ENCODE results near the gene PCK2.
"Not testable (repeated sequence)": the region's sequence is repeated elsewhere in the genome, so short reads cannot be mapped to it uniquely, and the experiment has no call there.

PCK2 gene

DNA sequence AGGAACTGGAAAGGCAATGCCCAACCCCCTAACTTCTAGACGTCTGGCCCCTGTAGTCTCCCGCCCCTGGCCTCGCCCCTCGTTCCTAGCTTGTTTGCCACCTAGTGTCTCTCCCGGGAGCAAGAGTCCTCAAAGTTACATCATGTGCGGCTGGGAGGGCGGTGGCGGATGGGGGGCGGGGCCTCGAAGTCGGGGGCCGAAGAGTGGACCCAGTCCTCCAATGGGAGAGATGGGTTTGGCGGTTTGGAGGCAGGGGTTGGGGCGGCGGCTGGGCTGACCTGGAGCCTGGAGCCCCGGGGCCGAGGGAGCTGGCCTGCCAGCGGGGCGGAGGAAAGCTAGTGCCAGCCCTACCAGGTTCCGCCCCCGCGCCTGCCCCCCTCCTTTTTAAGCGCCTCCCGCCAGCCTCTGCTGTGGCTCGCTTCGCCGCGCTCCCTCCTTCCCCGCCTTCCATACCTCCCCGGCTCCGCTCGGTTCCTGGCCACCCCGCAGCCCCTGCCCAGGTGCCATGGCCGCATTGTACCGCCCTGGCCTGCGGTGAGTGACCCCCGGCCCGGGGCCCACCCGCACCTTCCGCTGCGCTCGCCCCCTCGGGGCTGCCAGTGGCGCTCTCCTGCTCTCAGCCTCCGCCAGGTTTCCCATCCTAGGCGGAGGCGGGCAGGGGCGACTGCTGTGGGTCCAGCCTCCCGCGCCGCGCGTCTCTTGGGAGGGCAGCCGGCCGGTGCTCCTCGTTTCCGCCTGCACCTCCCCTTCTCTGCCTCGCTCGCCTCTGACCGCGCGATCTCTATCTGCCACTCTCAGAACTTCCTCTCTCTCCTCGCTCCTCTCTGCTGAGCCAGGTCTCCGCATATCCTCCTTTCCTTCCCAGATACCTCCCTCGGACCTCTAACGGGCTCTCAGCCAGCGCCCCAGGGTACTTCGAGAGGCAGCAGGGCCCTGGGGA is at the start of gene PCK2:
PCK2 (plus strand) TSS at position 411 of the 940 bp plus-strand sequence; CDS start at position 506, 95 bp downstream.
- DNase-seq, result peak; percentile 73 to 74

DNA sequence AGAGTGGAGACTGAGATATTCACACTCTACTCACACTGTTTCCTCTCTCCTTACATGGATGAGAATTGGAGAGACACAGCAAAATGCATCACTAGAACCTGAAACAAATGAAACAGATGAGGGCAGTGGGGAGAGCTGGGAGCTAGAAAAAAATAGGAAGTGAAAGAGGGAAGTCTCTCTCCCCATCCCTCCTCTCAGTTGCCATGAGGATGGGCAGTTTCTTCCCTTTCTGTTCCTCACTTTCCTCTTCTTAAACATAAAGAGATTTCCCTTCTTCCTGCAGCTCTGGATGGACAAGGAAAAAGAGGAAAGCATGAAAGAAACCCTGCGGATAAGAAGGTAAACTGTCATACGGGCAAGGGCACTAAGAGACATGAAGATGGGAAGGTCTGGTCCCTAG is 45.1 kb upstream of the PCK2 start:
- not testable (repeated sequence) for DNase-seq

DNA sequence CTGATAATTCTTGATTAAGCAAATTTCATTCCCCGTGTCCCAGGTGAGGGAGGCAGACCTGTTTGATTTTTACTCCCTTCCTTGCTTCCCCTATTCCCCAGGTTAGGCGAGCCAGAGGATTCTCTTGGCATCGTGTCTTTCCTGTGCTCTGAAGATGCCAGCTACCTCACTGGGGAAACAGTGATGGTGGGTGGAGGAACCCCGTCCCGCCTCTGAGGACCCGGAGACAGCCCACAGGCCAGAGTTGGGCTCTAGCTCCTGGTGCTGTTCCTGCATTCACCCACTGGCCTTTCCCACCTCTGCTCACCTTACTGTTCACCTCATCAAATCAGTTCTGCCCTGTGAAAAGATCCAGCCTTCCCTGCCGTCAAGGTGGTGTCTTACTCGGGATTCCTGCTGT is 43.4 kb upstream of the PCK2 start:
- DNase-seq, result not testable (repeated sequence)

GRCh38 chr14:24051176-24051788 is 42.8 kb upstream of the PCK2 start:
- DNase-seq, result no peak

DNA sequence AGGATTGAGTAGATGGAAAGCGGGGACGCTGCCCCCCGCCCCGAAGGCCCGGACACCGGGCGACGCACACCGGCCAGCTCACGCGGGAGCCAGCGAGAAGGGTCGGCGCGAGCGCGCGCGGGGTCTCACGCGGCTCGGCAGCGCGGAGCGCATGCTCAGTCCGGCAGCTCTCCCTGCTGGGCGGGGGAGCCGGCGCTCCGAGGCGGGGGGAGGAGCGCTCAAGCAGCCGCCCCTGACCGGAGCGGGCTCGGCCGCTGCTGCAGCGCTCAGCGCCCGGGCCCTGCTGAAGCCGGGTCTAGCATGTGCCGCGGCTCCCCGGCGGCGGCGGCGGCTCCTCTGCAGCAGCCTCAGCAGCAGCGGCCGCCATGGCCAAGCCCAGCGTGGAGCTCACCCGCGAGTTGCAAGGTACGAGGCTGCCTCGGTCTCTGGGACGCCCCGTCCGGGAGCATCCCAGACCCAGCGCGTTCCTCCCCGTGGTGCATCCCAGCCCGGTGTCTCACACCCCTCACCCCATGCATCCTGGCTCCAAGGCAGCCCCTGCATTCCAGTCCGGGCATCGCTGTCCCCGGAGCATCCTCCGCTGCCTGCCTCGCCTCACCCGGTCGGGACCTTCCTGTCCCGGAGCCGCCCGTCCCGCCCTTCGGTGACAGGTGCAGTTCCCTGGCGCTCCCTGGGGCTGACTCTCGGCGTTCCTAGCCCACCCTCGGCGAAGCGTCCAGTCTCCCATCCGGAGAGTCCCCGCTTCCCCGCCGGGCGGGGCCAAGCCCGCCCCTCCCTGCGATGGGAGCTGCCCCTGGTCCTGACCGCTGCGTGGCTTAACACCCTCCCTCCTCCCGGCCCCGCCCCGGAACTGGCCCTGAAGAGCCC is 42.1 kb upstream of the PCK2 start, which contains the start of gene CARMIL3:
CARMIL3 (plus strand) TSS at position 221 of the 867 bp plus-strand sequence; CDS start at position 366, 145 bp downstream.
- peak; percentile 55 to 73 for DNase-seq

- no peak for DNase-seq
Observed at GRCh38 chr14:24052656-24053547, 41.2 kb upstream of the PCK2 start.

DNA sequence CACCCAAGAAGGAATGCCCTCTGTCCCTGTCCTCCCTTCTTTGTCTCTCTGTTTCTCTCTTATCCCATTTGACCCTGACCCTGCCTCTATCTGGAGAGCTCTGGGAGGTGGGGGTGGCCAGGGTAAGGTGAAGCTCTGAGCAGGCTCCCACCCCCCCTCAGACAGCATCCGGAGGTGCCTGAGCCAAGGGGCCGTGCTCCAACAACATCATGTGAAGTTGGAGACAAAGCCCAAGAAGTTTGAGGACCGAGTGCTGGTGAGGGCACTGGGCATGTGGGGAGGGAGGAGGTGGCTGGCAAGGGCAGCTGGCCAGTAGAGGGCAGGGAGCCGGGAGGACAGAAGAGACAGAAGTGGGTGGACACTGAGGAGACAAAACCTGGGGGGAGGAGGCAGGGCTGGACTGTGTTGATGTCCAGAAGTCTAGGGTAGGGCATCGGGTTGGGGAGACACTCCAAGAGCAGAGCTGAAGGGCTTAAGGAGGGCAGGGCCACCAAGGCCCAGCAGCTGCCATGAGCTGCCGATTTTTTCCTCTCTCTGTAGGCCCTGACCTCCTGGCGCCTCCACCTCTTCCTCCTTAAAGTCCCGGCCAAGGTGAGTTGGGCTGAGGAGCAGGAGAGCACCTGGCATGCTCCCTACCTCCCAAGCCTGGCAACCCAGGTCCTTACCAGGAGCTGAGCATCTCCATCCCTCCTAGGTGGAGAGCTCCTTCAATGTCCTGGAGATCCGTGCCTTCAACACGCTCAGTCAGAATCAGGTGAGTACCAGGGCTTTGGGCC is 40.4 kb upstream of the PCK2 start:
- DNase-seq, result no peak

GRCh38 chr14:24054324-24054641 is 39.8 kb upstream of the PCK2 start:
- DNase-seq, result no peak

DNA sequence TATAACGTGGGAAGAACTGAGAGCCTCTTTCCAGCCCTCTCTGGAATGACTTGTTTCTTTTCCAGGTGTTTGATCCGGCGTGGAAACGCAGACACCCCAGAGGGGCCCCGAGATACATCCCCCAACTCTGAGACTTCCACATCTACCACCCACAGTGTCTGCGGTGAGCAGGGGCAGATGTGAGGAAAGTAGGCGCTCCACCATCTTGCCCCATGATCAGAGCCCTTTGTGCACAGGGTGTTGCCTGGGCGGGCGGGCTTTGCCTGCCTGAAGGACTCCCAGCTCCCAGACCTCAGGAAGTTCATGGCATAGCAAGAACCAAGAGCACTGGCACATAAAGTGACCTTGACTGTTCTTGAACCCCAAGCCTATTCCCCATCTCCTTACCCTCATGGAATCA is 39.5 kb upstream of the PCK2 start:
- DNase-seq, result no peak

- DNase-seq, result no peak
Observed at GRCh38 chr14:24055971-24056799, 37.9 kb upstream of the PCK2 start.

- DNase-seq, result no peak
Observed at GRCh38 chr14:24056800-24057184, 37.3 kb upstream of the PCK2 start.

DNA sequence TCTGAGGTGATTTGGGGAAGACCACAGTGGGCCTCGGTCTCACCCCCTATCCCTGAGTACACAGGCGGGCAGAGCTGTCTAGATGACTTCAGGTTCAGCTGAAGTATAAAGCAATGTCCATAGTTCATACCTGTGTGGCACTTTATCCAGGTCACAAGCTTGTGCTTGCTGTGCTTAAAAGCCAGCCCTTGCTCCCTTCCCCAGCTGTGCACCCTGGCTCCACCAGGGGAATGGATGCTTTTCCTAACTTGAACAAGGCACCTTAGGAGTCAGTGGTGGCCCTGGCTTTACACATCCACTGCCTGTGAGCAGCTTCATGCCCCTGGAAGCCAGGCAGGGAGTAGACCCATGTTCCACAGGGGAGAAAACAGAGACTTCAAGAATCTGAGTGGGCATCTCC is 36.8 kb upstream of the PCK2 start:
- no peak for DNase-seq

DNA sequence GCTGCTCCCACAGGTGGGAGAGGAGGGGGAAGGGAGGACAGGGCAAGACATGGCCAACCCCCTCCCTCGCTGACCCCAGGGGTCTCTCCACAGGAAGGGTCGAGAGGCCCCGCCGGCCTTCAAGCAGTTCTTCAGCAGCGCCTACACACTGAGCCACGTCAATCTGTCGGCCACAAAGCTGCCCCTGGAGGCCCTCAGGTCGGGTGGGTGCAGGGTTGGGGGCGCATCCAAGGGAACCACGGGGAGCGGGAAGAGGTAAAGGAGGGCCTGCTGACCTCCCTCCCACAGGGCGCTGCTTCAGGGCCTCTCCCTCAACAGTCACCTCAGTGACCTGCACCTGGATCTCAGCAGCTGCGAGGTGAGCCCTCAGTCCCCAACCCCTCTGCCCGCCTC is 36.2 kb upstream of the PCK2 start:
- DNase-seq, result no peak

GRCh38 chr14:24058260-24058950 is 35.7 kb upstream of the PCK2 start:
- DNase-seq, result peak; percentile 60 to 75

- no peak for DNase-seq
Observed at GRCh38 chr14:24058951-24059475, 35.1 kb upstream of the PCK2 start.

DNA sequence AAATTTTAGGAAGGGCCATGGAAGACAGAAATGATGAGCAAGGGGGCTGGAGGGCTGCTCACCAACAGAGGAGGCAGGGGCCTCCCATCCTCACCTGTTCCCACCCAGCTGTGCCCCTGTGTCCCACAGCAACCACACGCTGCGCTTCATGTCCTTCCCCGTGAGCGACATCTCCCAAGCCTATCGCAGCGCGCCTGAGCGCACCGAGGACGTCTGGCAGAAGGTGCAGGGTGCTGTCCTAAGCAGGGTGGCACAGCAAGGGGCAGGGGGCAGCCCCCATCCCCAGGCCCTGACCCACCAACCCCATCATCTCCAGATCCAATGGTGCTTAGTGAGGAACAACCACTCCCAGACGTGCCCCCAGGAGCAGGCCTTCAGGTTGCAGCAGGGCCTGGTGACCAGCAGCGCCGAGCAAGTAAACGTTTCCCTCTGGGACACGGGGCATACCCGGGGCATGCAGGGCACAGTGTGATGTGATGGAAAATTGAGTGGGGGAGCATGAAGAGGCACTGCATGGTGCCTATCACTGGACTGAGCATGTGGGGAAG is 34.2 kb upstream of the PCK2 start:
- no peak for DNase-seq

- no peak for DNase-seq
Observed at GRCh38 chr14:24060443-24060842, 33.7 kb upstream of the PCK2 start.

DNA sequence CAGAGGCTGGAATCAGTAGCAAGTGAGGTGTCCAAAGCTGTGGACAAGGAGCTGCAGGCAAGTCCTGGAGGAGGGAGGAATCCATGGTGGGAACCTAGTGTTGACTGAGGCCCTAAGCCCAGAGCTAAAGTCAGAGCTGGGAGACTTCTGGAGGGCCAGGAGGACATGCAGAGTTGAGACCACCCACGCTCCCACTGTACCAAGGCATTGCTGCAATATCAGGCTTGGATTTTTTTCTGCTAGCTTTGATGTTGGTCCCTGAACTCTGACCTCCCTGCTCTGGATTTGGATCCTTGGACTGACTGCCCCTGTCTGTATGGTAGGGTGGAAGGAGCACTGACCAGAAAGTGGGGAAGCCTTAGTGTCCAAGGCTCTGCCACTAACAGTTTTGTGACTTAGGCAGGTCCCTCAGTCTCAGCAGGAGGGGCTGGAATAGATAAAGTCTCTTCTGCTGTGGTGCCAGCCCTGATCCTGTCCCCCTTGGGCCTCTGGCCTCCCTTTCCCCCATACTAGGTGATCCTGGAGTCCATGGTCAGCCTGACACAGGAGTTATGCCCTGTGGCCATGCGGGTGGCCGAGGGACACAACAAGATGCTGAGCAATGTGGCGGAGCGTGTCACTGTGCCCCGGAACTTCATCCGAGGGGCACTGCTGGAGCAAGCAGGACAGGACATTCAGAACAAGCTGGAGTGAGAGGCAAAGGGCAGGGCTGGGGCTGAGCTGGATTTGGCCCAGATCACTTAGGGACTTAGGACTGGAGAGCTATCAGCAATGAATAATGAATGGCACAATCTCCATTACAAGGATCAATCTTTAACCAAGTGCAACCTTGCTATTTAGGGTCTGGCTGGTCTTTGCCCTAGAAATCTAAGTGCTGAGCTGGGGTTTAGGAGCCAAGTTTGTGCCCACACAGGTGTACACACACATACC is 32.9 kb upstream of the PCK2 start:
- DNase-seq, result no peak

All from hippocampal formation (tissue), 2 donors.